H1 (cell line): Measurements from ENCODE around the gene RPS6KC1. TPM values are rescaled to one million over a fixed set of nuclear protein-coding genes. Genes with fewer than 3 reads are reported as not detected.

ENCODE experiments used
- CTCF ChIA-PET: fragments of 300-600 bp; sonication (Branson Sonifier 250); formaldehyde crosslinking; loops from one replicate; lab custom pipeline; 2021; ENCODE audit not compliant: partially characterized antibody; lab: Charles Lee
- POLR2A ChIA-PET: fragments of 300-600 bp; sonication (Branson Sonifier 250); formaldehyde crosslinking; loops from one replicate; lab custom pipeline; 2021; ENCODE audit warnings: inconsistent platforms; ENCODE audit not compliant: partially characterized antibody; lab: Charles Lee
- DNase-seq, 2 experiments: peaks; one replicate each; pipeline versions ENCODE4 v3.0.0 to v3.0.0-alpha.2; 2010 to 2022; ENCODE audit warnings: low spot score in 2 of 2, low read depth in 1 of 2, mixed read lengths in 1 of 2
- FAIRE-seq: peaks from 2 replicates; lab custom pipeline; 2011; peaks lifted over from hg19 to GRCh38; lab: Jason Lieb, UNC
- H2AFZ ChIP-seq: 2 replicates; pipeline ENCODE4 v1.8.1; 2012; ENCODE audit warnings: low read length, inconsistent platforms
- H2AK5ac ChIP-seq: 2 replicates; pipeline ENCODE4 v1.6.1; 2013; ENCODE audit warnings: low read depth, low read length
- H2BK120ac ChIP-seq: replicated peaks from 2 replicates; pipeline ENCODE3; 2013; ENCODE audit warnings: low read depth, low read length, inconsistent platforms
- H2BK12ac ChIP-seq: 2 replicates; pipeline ENCODE4 v1.6.1; 2013; ENCODE audit warnings: low read depth, low read length
- H2BK15ac ChIP-seq: 2 replicates; pipeline ENCODE4 v1.6.1; 2013; ENCODE audit warnings: low read length
- H2BK20ac ChIP-seq: 2 replicates; pipeline ENCODE4 v1.6.1; 2013; ENCODE audit warnings: low read length
- H2BK5ac ChIP-seq: 2 replicates; pipeline ENCODE4 v1.6.1; 2013; ENCODE audit warnings: low read depth, low read length
- H3K14ac ChIP-seq: 2 replicates; pipeline ENCODE4 v1.6.1; 2013; ENCODE audit warnings: inconsistent platforms; ENCODE audit not compliant: insufficient read length
- H3K18ac ChIP-seq: 2 replicates; pipeline ENCODE4 v1.6.1; 2013; ENCODE audit warnings: low read length; ENCODE audit errors: extremely low read depth
- H3K23ac ChIP-seq: 2 replicates; pipeline ENCODE4 v1.6.1; 2013; ENCODE audit warnings: inconsistent platforms; ENCODE audit not compliant: insufficient read length
- H3K23me2 ChIP-seq: 2 replicates; pipeline ENCODE4 v1.6.1; 2013; ENCODE audit warnings: low read depth, low read length
- H3K27ac ChIP-seq: 2 replicates; pipeline ENCODE4 v1.6.1; 2011; ENCODE audit warnings: low read depth, low read length, inconsistent platforms
- H3K27me3 ChIP-seq, 4 experiments: replicated peaks in 1 of 4; 1 replicate in 1 of 4; 2 replicates in 3 of 4; pipeline versions ENCODE4 v1.6.1 to v1.8.1; 2011 to 2013; ENCODE audit warnings: low read length in 3 of 4, mild to moderate bottlenecking in 3 of 4, inconsistent platforms in 2 of 4, mixed read lengths in 2 of 4, moderate library complexity in 1 of 4; ENCODE audit not compliant: control insufficient read depth in 3 of 4, insufficient read depth in 3 of 4; ENCODE audit errors: extremely low read depth in 1 of 4
- H3K36me3 ChIP-seq, 4 experiments: 2 replicates each; pipeline versions ENCODE4 v1.6.1 to v1.8.1; 2011 to 2013; ENCODE audit warnings: mild to moderate bottlenecking in 4 of 4, low read length in 3 of 4, moderate library complexity in 2 of 4, control low read depth in 1 of 4, inconsistent platforms in 1 of 4; ENCODE audit not compliant: insufficient read depth in 4 of 4, control insufficient read depth in 2 of 4
- H3K4ac ChIP-seq: replicated peaks from 2 replicates; pipeline ENCODE3; 2013; ENCODE audit warnings: low read length, low read depth, mixed read lengths, inconsistent platforms; ENCODE audit not compliant: insufficient read length
- H3K4me1 ChIP-seq, 4 experiments: replicated peaks in 1 of 4; 1 replicate in 1 of 4; 2 replicates in 3 of 4; pipeline versions ENCODE4 v1.6.1 to v1.8.1; 2011 to 2013; ENCODE audit warnings: low read length in 3 of 4, inconsistent platforms in 2 of 4, mixed read lengths in 1 of 4; ENCODE audit not compliant: insufficient read depth in 4 of 4, control insufficient read depth in 3 of 4
- H3K4me2 ChIP-seq, 2 experiments: 2 replicates each; pipeline versions ENCODE4 v1.6.1 to v1.8.1; 2011 to 2013; ENCODE audit warnings: low read depth in 2 of 2, low read length in 2 of 2, control low read depth in 1 of 2, inconsistent platforms in 1 of 2, mild to moderate bottlenecking in 1 of 2; ENCODE audit not compliant: insufficient read depth in 1 of 2
- H3K4me3 ChIP-seq, 4 experiments: fragments of 200-600, 300-600 bp in 1 of 4; sonication (generic), shearing (Covaris generic), sonication (Bioruptor Twin) in 1 of 4; 2 replicates each; pipeline versions ENCODE4 v1.5.1 to v1.8.1; 2011 to 2016; ENCODE audit warnings: low read length in 4 of 4, low read depth in 3 of 4, control low read depth in 2 of 4, inconsistent platforms in 2 of 4, mild to moderate bottlenecking in 2 of 4, mixed read lengths in 1 of 4, moderate library complexity in 1 of 4; ENCODE audit not compliant: insufficient read depth in 2 of 4; ENCODE audit errors: extremely low read depth in 1 of 4
- H3K56ac ChIP-seq: replicated peaks from 2 replicates; pipeline ENCODE3; 2013; ENCODE audit warnings: low read depth, mild to moderate bottlenecking, mixed read lengths, low read length, inconsistent platforms; ENCODE audit not compliant: insufficient read length
- H3K79me1 ChIP-seq: 2 replicates; pipeline ENCODE4 v1.6.1; 2013; ENCODE audit warnings: low read depth, low read length, control low read depth
- H3K79me2 ChIP-seq, 2 experiments: 2 replicates each; pipeline versions ENCODE4 v1.6.1 to v1.8.1; 2012 to 2013; ENCODE audit warnings: low read length in 2 of 2, mild to moderate bottlenecking in 2 of 2, inconsistent platforms in 1 of 2; ENCODE audit not compliant: insufficient read depth in 2 of 2, control insufficient read depth in 1 of 2
- H3K9ac ChIP-seq, 4 experiments: replicated peaks in 1 of 4; 1 replicate in 1 of 4; 2 replicates in 3 of 4; pipeline versions ENCODE4 v1.6.1 to v1.8.1; 2011 to 2013; ENCODE audit warnings: low read depth in 3 of 4, low read length in 3 of 4, control low read depth in 2 of 4, mild to moderate bottlenecking in 2 of 4, moderate library complexity in 2 of 4, inconsistent platforms in 1 of 4; ENCODE audit errors: extremely low read depth in 1 of 4
- H3K9me3 ChIP-seq, 2 experiments: 2 replicates each; pipeline versions ENCODE4 v1.6.1 to v1.8.1; 2012 to 2013; ENCODE audit warnings: mild to moderate bottlenecking in 2 of 2, moderate library complexity in 2 of 2, control low read depth in 1 of 2, inconsistent platforms in 1 of 2, low read depth in 1 of 2, low read length in 1 of 2, mixed read lengths in 1 of 2; ENCODE audit not compliant: insufficient read depth in 2 of 2
- H4K20me1 ChIP-seq, 2 experiments: replicated peaks in 1 of 2; 2 replicates each; pipeline versions ENCODE3 to v1.8.1; 2011 to 2013; ENCODE audit warnings: inconsistent platforms in 2 of 2, low read length in 2 of 2, mild to moderate bottlenecking in 1 of 2; ENCODE audit not compliant: insufficient read depth in 2 of 2, control insufficient read depth in 1 of 2
- H4K5ac ChIP-seq: 2 replicates; pipeline ENCODE4 v1.6.1; 2013; ENCODE audit warnings: low read length, low read depth, mixed read lengths, inconsistent platforms; ENCODE audit not compliant: insufficient read length
- H4K8ac ChIP-seq: 2 replicates; pipeline ENCODE4 v1.8.0; 2013; ENCODE audit warnings: mild to moderate bottlenecking, moderate library complexity, low read length, inconsistent platforms; ENCODE audit not compliant: insufficient read depth; ENCODE audit errors: extremely low read depth
- H4K91ac ChIP-seq: replicated peaks from 2 replicates; pipeline ENCODE3; 2013; ENCODE audit warnings: low read length, mixed read lengths, inconsistent platforms; ENCODE audit not compliant: insufficient read length
- BACH1 ChIP-seq: IDR thresholded peaks from 2 replicates; pipeline ENCODE4 v1.6.1; 2012; ENCODE audit warnings: low read length, improper control_type of control experiment
- MAFK ChIP-seq: IDR thresholded peaks from 2 replicates; pipeline ENCODE4 v1.6.1; 2012; ENCODE audit warnings: low read depth, mild to moderate bottlenecking, improper control_type of control experiment, low read length
- SP2 ChIP-seq: IDR thresholded peaks from 2 replicates; pipeline ENCODE4 v1.6.1; 2012; ENCODE audit warnings: mild to moderate bottlenecking, low read length, inconsistent platforms
- WGBS, 2 experiments: shearing (Covaris generic) in 1 of 2; methylation state at CpG; one replicate each; pipeline versions ENCODE4 v1.1.6 to v1.1.7; 2013 to 2015; ENCODE audit warnings: low lambda C conversion rate in 2 of 2, mixed read lengths in 2 of 2, inconsistent platforms in 1 of 2, low coverage in 1 of 2, missing lambda C conversion rate in 1 of 2; ENCODE audit not compliant: insufficient replicate concordance in 2 of 2, insufficient coverage in 1 of 2, insufficient read length in 1 of 2; ENCODE audit errors: extremely low coverage in 1 of 2, missing lambda C conversion rate in 1 of 2; 5-methylcytosine and 5-hydroxymethylcytosine counted together
- polyA plus RNA-seq, 7 experiments: library from polyadenylated mRNA; depleted of rRNA in 3 of 7; stranded (reverse) in 5 of 7; unstranded in 2 of 7; fragments of >200 nt in 5 of 7; fragments of 200-250 nt in 2 of 7; gene quantifications; 1 replicate in 5 of 7; 2 replicates in 1 of 7; 4 replicates in 1 of 7; pipeline versions ENCODE4 v1.2.1 to v1.2.3, GENCODE V29; 2011 to 2013; ENCODE audit warnings: missing spikeins in 2 of 7, mixed read lengths in 2 of 7
- total RNA-seq: library from RNA; stranded (reverse); fragmentation: NEBNext Ultra II Directional; extraction: Animal tissue kit (Norgen Biotek cat#: 25700); gene quantifications from 2 replicates; pipeline ENCODE4 v1.2.1, GENCODE V29; 2021

RPS6KC1 gene
- total and polyA plus RNA-seq, 2 of the 8 experiments (the other 6 are each of a cell fraction or from before 2014, with no cell fraction given): 4.9 to 17.6 TPM

DNA sequence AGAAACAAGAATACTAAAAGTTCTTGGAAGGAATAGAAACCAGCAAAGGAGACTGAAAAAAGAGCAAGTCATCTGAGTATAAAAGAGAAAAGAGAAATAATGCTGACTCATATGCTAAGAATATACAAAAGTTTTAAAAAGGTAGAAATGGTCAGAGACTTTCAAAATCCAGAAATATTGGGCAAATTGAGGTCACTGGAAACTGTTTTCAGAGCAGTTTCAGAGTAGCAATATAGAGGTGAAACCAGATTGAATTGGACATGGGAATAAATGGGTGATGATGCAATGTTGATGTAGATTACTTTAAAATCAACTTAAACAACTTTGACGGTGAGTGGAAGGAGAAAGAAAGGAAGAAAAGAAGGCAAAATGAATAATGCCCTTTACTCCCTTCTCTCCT, 1.8 kb upstream of the RPS6KC1 start:
- no peak overlapping the region for H4K5ac ChIP-seq
- H3K4me1 ChIP-seq: peaks cover 0 to 7% (median 2%) of the 10 kb centered on the region in 4 experiments; a peak in 2 of 7 replicates
- no peak overlapping the region for H3K56ac ChIP-seq
- no peak overlapping the region for H3K4ac ChIP-seq
- H2AFZ ChIP-seq: no peak overlapping the region
- no peaks in the 10 kb centered on the region for H3K36me3 ChIP-seq
- peaks cover 0 to 18% of the 10 kb centered on the region in 2 experiments; a peak in 2 of 4 replicates for H3K79me2 ChIP-seq
- no peak overlapping the region for H3K23ac ChIP-seq
- no peak for DNase-seq
- no peaks in the 10 kb centered on the region; a peak in 1 of 7 replicates for H3K27me3 ChIP-seq
- H2BK120ac ChIP-seq: no peak overlapping the region
- no peaks in the 10 kb centered on the region for H4K20me1 ChIP-seq
- H2BK15ac ChIP-seq: no peak overlapping the region
- H3K4me3 ChIP-seq: no peak overlapping the region
- H3K14ac ChIP-seq: no peak overlapping the region
- H3K79me1 ChIP-seq: no peaks in the 10 kb centered on the region
- H2BK12ac ChIP-seq: no peak overlapping the region
- H3K23me2 ChIP-seq: no peaks in the 10 kb centered on the region; the same call in 1 of the 2 replicates
- H3K4me2 ChIP-seq: no peak overlapping the region
- H2AK5ac ChIP-seq: no peak overlapping the region
- ChIA-PET CTCF (no interaction called here), POLR2A (no interaction called here)
- WGBS, 2 experiments: 87% methylated on average over 1 of the region's 1 CpG; no CpG with 5 or more reads in 1 of the 2 experiments
- no peak overlapping the region for H4K91ac ChIP-seq
- no peak overlapping the region for H4K8ac ChIP-seq
- no peak overlapping the region; the same call in 1 of the 2 replicates for H3K18ac ChIP-seq
- no peak overlapping the region for H2BK5ac ChIP-seq
- no peak for FAIRE-seq
- no peak overlapping the region for H3K9ac ChIP-seq
- H2BK20ac ChIP-seq: no peak overlapping the region
- TF ChIP-seq SP2 (no peak), BACH1 (peak; percentile 73), MAFK (peak; percentile 46; the same call in 1 of the 2 replicates)
- H3K27ac ChIP-seq: no peak overlapping the region
- no peaks in the 10 kb centered on the region for H3K9me3 ChIP-seq
